Effector CD4-positive, alpha-beta T cell (primary cell): ENCODE data around the gene TMEM130.

Experiments
- DNase-seq: peaks from one replicate; pipeline ENCODE4 v3.0.0-alpha.2; 2020

TMEM130 gene

GRCh38 chr7:98840722-98841121 is 29.1 kb downstream of the TMEM130 start:
- DNase-seq: no peak

DNA sequence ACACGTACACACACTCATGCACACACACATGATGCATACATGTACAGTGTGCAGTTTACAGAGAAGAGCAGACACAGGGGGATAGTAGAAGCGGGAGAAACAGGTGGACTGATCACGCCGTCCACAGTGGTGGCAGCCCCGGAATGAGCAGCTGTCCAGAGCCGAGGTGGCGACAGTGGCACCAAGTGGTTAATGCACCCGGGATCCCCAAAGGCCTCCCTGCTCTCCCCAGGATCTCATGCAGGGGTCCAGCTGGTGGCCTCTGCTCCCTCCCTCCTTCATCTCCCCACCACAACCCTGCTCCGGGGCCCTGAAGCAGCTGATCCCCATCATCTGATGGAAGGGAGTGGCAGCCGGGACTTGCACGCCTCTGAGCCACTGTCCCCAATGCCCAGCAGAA is 29.7 kb downstream of the TMEM130 start:
- no peak for DNase-seq

DNA sequence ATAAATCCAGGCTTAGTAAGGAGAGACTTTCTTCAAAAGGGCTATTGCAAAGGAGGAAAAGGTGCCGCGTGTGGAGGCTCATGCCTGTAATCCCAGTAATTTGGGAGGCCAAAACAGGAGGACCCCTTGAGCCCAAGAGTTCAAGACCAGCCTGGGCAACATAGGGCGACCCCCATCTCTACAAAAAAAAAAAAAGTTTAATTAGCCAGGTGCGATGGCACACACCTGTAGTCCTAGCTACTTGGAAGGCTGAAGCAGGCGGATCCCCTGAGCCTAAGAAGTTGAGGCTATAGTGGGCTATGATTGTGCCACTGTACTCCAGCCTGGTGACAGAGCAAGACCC is 32.2 kb downstream of the TMEM130 start:
- DNase-seq: no peak

GRCh38 chr7:98836811-98837629 is 32.8 kb downstream of the TMEM130 start:
- no peak for DNase-seq

- no peak for DNase-seq
These were observed 34.9 kb downstream of the TMEM130 start for GRCh38 chr7:98834949-98835348.

DNA sequence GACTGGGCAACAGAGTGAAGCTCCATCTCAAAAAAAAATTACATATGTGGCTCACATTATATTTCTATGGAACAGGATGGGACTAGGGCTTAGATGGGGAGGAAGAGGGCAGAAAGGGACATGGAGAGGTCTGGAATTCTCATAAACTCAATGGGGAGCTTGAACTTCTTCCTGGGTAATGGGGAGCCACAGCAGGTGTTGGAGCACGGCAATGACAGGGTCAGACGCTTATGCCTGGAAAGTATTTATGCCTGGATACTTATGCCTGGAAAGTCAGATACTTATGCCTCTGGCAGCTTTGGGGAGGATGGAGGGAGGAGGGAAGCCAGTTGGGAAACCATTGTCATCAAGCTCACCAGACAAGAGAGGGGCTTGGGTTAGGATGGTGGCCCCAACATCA is 36.8 kb downstream of the TMEM130 start:
- DNase-seq: no peak

GRCh38 chr7:98831641-98832221 is 38.1 kb downstream of the TMEM130 start:
- peak; percentile 12 for DNase-seq

DNA sequence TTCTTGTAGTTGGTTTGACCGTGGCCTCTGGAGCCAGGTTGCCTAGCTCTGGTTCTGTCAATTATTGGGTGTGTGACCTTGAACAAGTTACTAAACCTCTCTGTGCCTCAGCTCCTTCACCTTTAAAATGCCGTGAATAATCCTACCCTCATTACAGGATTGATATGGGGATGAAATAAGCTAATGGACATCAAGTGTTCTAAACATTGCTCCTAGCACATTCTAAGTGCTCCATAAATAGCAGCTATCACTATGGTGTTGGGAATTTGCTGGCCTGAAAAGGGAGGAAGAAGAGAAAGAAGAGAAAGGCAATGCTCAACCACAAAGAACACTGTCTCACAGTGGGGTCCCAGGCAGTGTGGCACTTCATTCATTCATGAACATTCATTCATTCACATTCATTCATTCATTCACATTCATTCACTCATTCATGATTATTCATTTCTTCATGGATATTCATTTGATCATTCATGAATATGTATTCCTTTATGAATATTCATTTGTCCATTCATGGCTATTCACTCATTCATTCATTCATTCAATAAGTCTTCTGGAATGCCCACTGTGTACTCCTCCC is 38.8 kb downstream of the TMEM130 start:
- no peak for DNase-seq

- no peak for DNase-seq
These were observed 41.4 kb downstream of the TMEM130 start for GRCh38 chr7:98828368-98828767.

DNA sequence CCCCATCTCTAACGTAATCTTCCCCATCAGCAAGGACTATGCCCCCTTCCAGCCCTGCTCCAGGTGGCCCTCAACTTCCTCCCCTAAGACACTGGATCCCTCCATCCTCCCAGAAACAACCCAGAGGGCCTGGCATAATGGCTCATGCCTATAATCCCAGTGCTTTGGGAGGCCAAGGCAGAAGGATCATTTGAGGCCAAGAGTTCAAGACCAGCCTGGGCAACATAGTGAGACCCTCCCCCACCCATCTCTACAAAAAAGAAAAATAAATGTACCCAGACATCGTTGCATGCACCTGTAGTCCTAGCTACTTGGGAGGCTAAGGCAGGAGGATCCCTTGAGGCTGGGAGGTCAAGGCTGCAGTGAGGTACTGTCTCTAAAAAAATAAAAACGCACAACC is 42.6 kb downstream of the TMEM130 start:
- no peak for DNase-seq

DNA sequence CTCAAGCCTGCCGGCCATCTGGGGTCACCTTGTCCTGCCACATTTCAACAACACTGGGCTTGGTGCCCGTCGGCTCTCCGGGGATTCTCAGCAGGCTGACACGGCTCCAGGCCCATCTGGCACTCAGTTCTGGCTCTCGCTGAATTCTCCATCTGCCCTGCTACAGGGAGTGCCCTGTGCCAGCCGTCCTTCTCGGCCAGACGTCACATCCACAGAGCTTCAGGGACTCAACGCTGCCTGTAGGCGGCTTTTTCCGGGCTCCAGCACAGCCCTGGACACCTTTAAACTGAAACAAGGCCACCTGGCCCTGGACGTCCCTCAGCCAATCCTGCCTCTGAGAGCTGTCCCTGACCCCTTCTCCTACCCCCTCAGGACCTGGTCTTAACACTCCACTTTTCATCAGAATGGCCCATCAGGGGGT is 43.0 kb downstream of the TMEM130 start:
- DNase-seq: no peak

DNA sequence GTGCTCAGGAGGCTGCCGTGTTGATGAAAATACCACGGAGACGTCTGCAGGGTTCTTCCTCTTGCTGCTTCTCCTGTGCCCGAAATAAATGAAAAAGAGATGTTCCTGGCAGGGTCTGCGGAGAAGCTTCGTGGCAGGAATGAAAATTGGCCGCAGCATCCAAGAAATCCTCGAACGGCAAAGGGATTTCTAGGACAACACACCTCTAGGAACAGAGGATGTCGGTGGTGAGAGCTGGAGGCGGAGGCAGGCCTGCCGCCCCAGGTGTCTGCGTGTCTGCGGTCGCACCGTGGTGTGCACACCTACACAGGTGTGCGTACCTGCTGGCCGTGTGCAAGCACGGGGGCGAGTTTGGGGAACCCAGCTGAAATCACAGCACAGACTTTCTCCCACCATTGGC is 43.4 kb downstream of the TMEM130 start:
- DNase-seq: no peak

DNA sequence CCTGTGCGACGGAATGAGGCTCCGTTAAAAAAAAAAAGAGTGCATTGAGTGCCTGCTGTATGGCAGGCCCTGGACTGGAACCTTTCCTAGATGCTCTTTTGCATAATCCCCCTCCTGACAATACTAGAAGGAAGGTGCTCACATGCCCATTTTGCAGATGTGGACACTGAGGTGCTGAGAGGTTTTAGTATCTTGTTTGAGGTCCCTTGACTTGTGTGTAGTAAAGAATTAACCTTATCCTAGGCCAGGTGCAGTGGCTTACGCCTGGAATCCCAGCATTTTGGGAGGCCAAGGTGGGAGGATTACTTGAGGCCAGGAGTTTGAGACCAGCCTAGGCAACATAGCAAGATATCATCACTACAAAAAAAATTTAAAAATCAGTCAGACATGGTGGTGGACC is 46.6 kb downstream of the TMEM130 start:
- DNase-seq: no peak

DNA sequence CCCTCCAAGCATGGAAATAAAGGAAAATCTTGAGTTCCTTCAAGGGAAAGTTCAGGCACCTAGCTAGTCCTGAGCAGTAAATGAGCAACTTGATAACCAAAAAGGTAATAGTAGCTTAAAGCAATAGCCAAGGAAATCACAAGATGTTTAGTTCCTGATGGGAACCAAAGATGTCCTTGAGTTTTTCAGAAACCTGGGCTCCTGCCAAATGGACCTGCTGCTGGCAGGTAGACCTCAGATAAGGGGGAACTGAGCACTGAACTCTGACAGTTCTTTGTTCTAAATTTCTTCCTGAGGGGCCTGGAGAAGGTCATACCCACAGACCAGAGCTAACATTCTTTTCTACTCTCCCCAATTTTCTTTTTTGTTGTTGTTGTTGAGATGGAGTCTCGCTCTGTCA is 48.5 kb downstream of the TMEM130 start:
- no peak for DNase-seq

DNA sequence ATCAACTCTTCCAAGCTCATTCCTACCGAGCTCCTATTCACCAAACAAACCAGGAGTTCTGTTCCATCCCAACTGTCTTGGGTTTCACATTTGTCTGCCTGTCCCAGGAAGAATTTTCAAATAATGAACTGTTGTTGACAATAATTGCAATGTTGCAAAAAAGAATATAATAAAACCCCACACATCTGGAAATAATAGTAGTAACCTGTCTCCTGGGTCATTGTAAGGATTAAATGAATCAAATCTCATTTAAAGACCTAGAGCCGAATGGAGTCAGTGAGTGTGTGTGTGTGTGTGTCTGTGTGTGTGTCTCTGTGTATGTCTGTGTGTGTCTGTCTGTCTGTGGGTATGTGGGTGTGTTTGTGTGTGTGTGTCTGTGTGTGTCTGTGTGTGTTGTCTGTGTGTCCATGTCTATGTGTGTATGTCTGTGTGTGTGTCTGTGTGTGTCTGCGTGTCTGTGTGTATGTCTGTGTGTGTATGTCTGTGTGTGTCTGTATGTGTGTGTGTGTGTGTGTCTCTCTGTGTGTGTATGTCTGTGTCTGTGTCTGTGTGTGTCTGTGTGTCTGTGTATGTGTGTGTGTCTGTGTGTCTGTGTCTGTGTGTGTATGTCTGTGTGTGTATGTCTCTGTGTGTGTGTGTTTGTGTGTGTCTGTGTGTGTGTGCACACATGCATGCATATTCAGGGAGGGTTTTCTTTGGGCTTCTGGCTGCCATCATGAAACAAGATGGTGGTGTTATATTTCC is 52.7 kb downstream of the TMEM130 start:
- no peak for DNase-seq

DNA sequence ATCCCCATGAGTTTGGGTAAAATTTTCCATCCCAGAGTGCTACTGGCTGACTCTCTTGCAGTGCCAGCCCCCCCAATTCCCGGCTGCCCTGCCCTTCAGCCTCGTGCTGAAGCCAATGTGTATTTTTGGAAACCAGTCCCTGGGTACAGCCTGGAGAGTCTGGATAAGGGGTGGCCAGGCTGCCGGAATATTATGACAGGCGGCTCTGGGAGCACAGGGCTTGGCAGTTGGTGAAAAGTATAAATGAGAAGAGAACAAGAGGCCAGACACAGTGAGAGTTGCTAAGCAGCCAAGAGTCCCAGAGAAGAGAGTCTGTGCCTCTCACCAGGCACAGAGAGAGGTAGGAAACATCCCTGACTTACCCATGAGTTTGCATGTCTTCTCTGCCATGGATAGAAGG is 53.6 kb downstream of the TMEM130 start:
- DNase-seq: no peak

DNA sequence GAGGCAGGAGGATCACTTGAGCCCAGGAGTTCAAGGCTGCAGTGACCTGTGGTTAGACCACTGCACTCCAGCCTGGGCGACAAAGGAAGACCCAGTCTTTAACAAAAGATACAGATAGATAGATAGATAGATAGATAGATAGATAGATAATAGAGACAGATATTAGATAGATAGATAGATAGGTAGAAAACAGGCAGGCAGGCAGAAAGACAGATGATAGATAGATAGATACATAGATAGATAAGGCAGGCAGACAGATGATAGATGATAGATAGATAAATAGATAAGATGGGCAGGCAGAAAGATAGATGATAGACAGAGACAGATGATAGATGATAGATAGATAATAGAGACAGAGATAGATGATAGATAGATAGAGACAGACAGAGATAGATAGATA is 54.5 kb downstream of the TMEM130 start:
- DNase-seq: no peak

DNA sequence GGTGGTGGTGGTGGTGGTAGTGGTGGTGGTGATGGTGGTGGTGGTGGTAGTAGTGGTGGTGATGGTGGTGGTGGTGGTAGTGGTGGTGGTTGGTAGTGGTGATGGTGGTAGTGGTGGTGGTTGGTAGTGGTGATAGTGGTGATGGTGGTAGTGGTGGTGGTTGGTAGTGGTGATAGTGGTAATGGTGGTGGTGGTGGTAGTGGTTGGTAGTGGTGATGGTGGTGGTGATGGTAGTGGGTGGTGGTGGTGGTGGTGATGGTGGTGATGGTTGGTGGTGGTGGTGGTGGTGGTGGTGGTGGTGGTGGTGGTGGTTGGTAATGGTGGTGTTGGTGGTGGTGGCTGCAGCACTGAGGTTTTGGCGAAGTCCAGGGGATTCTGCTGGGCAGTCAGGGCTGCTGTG is 58.5 kb downstream of the TMEM130 start:
- no peak for DNase-seq

- no peak for DNase-seq
These were observed 59.5 kb downstream of the TMEM130 start for GRCh38 chr7:98810153-98810802.

GRCh38 chr7:98808751-98809460 is 60.9 kb downstream of the TMEM130 start:
- no peak for DNase-seq

DNA sequence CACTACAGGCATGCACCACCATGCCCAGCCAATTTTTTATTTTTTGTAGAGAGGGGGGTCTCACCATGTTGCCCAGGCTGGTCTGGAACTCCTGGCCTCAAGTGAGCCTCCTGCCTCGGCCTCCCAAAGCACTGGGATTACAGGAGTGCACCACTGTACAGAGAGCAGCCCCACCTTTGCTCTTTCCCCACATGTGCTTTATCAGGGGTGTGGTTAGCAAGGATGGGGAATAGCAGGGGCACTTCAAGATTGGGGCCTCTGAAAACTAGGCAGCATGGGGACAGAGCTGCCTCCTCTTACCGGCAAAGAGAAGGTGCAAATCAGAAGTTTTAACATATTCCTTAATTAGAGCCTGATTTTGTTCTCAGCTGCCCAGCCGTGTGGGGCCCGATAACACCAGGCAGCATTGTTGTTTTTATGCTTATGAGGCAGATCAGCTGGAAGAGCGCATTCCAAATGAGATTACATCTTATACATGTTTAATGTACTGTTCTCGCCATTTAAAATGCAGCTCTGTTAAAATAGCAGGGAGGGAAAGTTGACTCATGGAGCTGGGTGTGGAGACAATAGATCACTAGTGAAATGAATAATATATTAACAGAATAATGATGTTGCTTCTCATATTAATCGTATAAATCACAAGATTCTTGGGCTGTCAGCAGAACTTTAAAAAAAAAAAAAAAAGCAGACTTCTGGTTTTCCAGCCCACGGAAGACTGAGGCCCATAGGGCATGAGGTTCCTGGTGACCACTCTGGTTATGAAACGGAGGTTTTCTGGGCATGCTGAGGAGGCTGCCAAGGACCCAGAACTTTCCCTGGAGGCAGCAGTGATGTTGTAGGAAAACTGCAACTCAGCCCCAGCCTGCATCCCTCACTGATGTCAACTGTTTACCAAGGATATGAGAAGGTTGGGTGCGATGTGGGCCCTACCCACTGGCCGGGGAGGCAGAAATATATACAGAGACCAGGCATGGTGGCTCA is 62.5 kb downstream of the TMEM130 start:
- DNase-seq: no peak
